A172 (cell line): ENCODE data around the gene EGF. TPM values are rescaled to one million over a fixed set of nuclear protein-coding genes. Genes with fewer than 3 reads are reported as not detected.
A peak's percentile ranks its signal among the peaks of the same experiment; 100 is the strongest.

Experiments
- DNase-seq: peaks from one replicate; pipeline ENCODE4 v3.0.0-alpha.2; 2015; ENCODE audit warnings: low spot score
- total RNA-seq: library from RNA; depleted of rRNA; stranded (reverse); fragments of >200 nt; shearing (Covaris generic); gene quantifications from 2 replicates; pipeline ENCODE4 v1.2.3, GENCODE V29; 2014

The EGF gene
- total RNA-seq, 1 experiment from 2014 or later, result 8.0 TPM

- DNase-seq, result no peak
Measured at GRCh38 chr4:109959195-109959594, 46.5 kb downstream of the EGF start.

GRCh38 chr4:109962401-109962800, 49.7 kb downstream of the EGF start:
- no peak for DNase-seq

- DNase-seq, result no peak
Measured at GRCh38 chr4:109966891-109967481, 54.3 kb downstream of the EGF start.

GRCh38 chr4:109967798-109968520, 55.3 kb downstream of the EGF start:
- peak; percentile 35 for DNase-seq

- no peak for DNase-seq
Measured at GRCh38 chr4:109969087-109969486, 56.4 kb downstream of the EGF start.

GRCh38 chr4:109969919-109970318, 57.2 kb downstream of the EGF start:
- DNase-seq, result no peak

- no peak for DNase-seq
Measured at GRCh38 chr4:109972786-109973528, 60.3 kb downstream of the EGF start.

GRCh38 chr4:109973529-109973905, 60.8 kb downstream of the EGF start:
- DNase-seq, result no peak

- no peak for DNase-seq
Measured at GRCh38 chr4:109976189-109976588, 63.5 kb downstream of the EGF start.

- peak; percentile 38 for DNase-seq
Measured at GRCh38 chr4:109977854-109978501, 65.3 kb downstream of the EGF start.

GRCh38 chr4:109978704-109979454, 66.2 kb downstream of the EGF start:
- DNase-seq, result no peak

GRCh38 chr4:109979920-109980717, 67.4 kb downstream of the EGF start:
- peak; percentile 77 for DNase-seq

- DNase-seq, result no peak
Measured at GRCh38 chr4:109981936-109982335, 69.3 kb downstream of the EGF start.

GRCh38 chr4:109982521-109982920, 69.8 kb downstream of the EGF start:
- no peak for DNase-seq

- DNase-seq, result no peak
Measured at GRCh38 chr4:109985993-109986974, 73.6 kb downstream of the EGF start.

- no peak for DNase-seq
Measured at GRCh38 chr4:109989044-109989443, 76.4 kb downstream of the EGF start.

- no peak for DNase-seq
Measured at GRCh38 chr4:109989618-109990017, 76.9 kb downstream of the EGF start.

GRCh38 chr4:109990261-109991257, 77.9 kb downstream of the EGF start:
- no peak for DNase-seq
